ENCODE results near the gene RNF225. TPM values are rescaled to one million over a fixed set of nuclear protein-coding genes. Genes with fewer than 3 reads are reported as not detected.

The RNF225 gene
- total and polyA plus RNA-seq, 2 of the 13 experiments (the other 11 are each of a cell fraction or from before 2014, with no cell fraction given) = not detected

DNA sequence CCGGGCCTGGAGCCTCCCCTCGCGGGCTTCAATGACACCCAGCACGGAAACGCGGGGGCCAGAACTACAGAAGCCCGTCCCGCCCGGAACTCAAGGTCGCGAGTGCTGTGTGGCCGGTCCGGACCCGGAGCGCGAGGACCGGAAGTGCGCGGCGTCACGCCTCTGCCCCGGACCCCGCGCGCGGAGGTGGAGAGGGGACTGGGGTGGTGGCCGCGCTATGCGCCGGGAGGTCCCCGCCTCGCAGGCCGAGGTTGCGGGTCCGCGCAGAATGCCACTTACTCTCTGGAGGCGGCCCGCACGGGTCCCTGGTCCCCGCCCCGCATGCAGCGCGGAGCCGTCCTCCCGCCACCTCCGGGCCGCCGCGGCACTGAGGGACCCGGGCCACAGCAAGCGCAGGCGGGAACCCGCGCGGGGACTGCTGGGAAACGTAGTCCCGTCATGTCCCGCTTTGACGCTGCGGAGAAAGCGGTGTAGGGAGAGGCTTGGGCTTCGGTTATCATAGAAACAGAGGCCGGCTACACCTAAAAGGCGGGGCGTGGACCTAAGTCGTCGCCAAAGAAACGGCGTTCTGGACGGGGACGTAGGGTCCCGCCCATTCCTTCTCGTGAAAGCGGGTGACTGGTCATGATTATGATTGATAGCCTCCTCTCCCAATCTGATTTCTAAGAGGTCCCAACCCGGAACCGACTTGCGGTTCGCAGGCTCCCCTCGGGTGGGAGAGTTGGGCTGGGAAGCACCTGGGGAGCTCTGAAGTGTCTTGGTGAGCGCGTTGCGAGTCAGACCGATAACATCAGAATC lies 14.6 kb upstream of the RNF225 start, which contains the start of gene ZNF837 (continued):
- peak; percentile 87; the same call in 1 of the 2 replicates for TF ChIP-seq TBX2 (CRISPR knock-in tag; IDR thresholded peaks at IDR 0.05; ENCODE audit: borderline replicate concordance)
- TF ChIP-seq RXRA (CRISPR knock-in tag; IDR thresholded peaks at IDR 0.05) = peak; percentile 88
- peak; percentile 82 for TF ChIP-seq SP4 (CRISPR knock-in tag; IDR thresholded peaks at IDR 0.05)
- TF ChIP-seq ZFYVE20 (CRISPR knock-in tag; IDR thresholded peaks at IDR 0.05; ENCODE audit: borderline replicate concordance, low read depth) = peak; percentile 92; the same call in 1 of the 2 replicates
- TF ChIP-seq NR2F1 (CRISPR knock-in tag; IDR thresholded peaks at IDR 0.05) = no peak; a peak in 1 of 4 replicates
- peak; percentile 95 for TF ChIP-seq SRY (CRISPR knock-in tag; IDR thresholded peaks at IDR 0.05)
- no peak for TF ChIP-seq ZNF674 (CRISPR knock-in tag; IDR thresholded peaks at IDR 0.05; ENCODE audit: low read depth)
- TF ChIP-seq RERE (CRISPR knock-in tag; IDR thresholded peaks at IDR 0.05; ENCODE audit: low read depth) = no peak; the same call in 1 of the 2 replicates
- peak; percentile 90 for TF ChIP-seq ZNF607 (CRISPR knock-in tag; IDR thresholded peaks at IDR 0.05; ENCODE audit: borderline replicate concordance)
- TF ChIP-seq HIVEP1 (CRISPR knock-in tag; IDR thresholded peaks at IDR 0.05) = 0 out of 2 replicates have a peak, but pooled peaks have one; percentile 39
- peak; percentile 76; the same call in 1 of the 2 replicates for TF ChIP-seq BRD4 (CRISPR knock-in tag; IDR thresholded peaks at IDR 0.05)
- no peak for TF ChIP-seq ADNP (CRISPR knock-in tag; IDR thresholded peaks at IDR 0.05)
- TF ChIP-seq, protein P1, sequence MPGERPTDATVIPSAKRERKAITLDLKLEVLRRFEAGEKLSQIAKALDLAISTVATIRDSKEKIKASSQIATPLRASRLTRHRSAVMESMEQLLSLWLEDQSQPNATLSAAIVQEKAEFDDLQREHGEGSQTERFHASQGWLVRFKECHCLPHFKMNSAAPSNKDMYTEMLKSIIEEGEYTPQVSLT (CRISPR knock-in tag; IDR thresholded peaks at IDR 0.05; ENCODE audit: borderline replicate concordance, low read depth) = peak; percentile 64; the same call in 1 of the 2 replicates
- TF ChIP-seq ZNF788 (CRISPR knock-in tag; IDR thresholded peaks at IDR 0.05; ENCODE audit: borderline replicate concordance) = peak; percentile 90
- TF ChIP-seq ZNF180 (CRISPR knock-in tag; IDR thresholded peaks at IDR 0.05; ENCODE audit: borderline replicate concordance, low read depth) = no peak
- TF ChIP-seq SNAPC2 (CRISPR knock-in tag; IDR thresholded peaks at IDR 0.05) = no peak
- TF ChIP-seq ARID5B (CRISPR knock-in tag; IDR thresholded peaks at IDR 0.05) = peak; percentile 73
- peak; percentile 71 for TF ChIP-seq ZNF274 (CRISPR knock-in tag; IDR thresholded peaks at IDR 0.05)
- no peak for TF ChIP-seq RORA (CRISPR knock-in tag; IDR thresholded peaks at IDR 0.05)
- TF ChIP-seq HOXD1 (CRISPR knock-in tag; IDR thresholded peaks at IDR 0.05) = peak; percentile 77
